Thyroid gland (tissue), 4 donors: ENCODE measurements around the gene HYDIN. TPM values are rescaled to one million over a fixed set of nuclear protein-coding genes. Genes with fewer than 3 reads are reported as not detected.
A peak's percentile ranks its signal among the peaks of the same experiment; 100 is the strongest.

ENCODE experiments used
- DNase-seq, 2 donors: peaks; one replicate each; pipeline ENCODE4 v3.0.0-alpha.2; 2019
- H3K27ac ChIP-seq, 3 donors: fragments of 200-600 bp; sonication (generic); 1 replicate in 2 of 3; 2 replicates in 1 of 3; pipeline ENCODE4 v1.5.1; 2016 to 2019; ENCODE audit warnings: mild to moderate bottlenecking in 1 of 3, moderate library complexity in 1 of 3
- H3K27me3 ChIP-seq: fragments of 200-600 bp; sonication (generic); one replicate; pipeline ENCODE4 v1.5.1; 2019
- H3K36me3 ChIP-seq, 2 donors: fragments of 200-600 bp; sonication (generic); one replicate each; pipeline ENCODE4 v1.5.1; 2016 to 2019
- H3K4me1 ChIP-seq, 2 donors: fragments of 200-600 bp; sonication (generic); one replicate each; pipeline ENCODE4 v1.5.1; 2017 to 2019
- H3K4me3 ChIP-seq, 3 donors: fragments of 200-600 bp; sonication (generic); replicated peaks in 1 of 3; 1 replicate in 2 of 3; 2 replicates in 1 of 3; pipeline ENCODE4 v1.5.1; 2016; ENCODE audit warnings: mild to moderate bottlenecking in 1 of 3
- H3K9me3 ChIP-seq: fragments of 200-600 bp; sonication (generic); one replicate; pipeline ENCODE4 v1.5.1; 2017
- CTCF ChIP-seq, 6 experiments: fragments of 200-600 bp in 3 of 6; fragments of 450-650 bp in 3 of 6; sonication (generic) in 3 of 6; IDR thresholded peaks; one replicate each; pipeline ENCODE4 v1.5.1; 2016 to 2019; ENCODE audit warnings: antibody characterized with exemption in 6 of 6, mild to moderate bottlenecking in 2 of 6, inconsistent platforms in 1 of 6, moderate library complexity in 1 of 6
- POLR2A ChIP-seq, 2 donors: fragments of 450-650 bp; IDR thresholded peaks; one replicate each; pipeline ENCODE4 v1.6.1; 2017; ENCODE audit warnings: antibody characterized with exemption in 2 of 2, mild to moderate bottlenecking in 2 of 2, moderate library complexity in 1 of 2
- WGBS, 2 donors: methylation state at CpG; one replicate each; pipeline ENCODE4 v1.1.5; 2017; 5-methylcytosine and 5-hydroxymethylcytosine counted together
- intact Hi-C: fragments of 100-400 bp; cut with DNase I; formaldehyde crosslinking; loops from one replicate; pipeline ENCODE4 v1.15.1; 2023
- total RNA-seq, 4 donors: library from RNA; depleted of rRNA; stranded (reverse); fragments of >200 nt; gene quantifications; one replicate each; pipeline ENCODE4 v1.2.3, GENCODE V29; 2016

HYDIN gene
- total RNA-seq: 10 to 100 TPM; 10.1 to 26.3 (median 21.3) TPM

GRCh38 chr16:71230122-71230845 is at the start of gene HYDIN:
HYDIN (minus strand) TSS chr16:71230722; CDS start chr16:71186895, 43,827 bp downstream.
- WGBS, 2 donors: 8 to 9% methylated on average over 29 to 38 of the region's 38 CpGs
- H3K36me3 ChIP-seq: no peaks in the 10 kb centered on the region
- peak within 1 kb of the TSS in 2 of 3 donors; percentile 21 to 27 for H3K4me3 ChIP-seq
- peak in 1 of 2 donors; percentile 11 for TF ChIP-seq POLR2A (IDR thresholded peaks at IDR 0.05)
- TF ChIP-seq CTCF (IDR thresholded peaks at IDR 0.05): no peak
- peak; percentile 91 to 94 for DNase-seq
- H3K27ac ChIP-seq: no peak within 1 kb of the TSS
- H3K27me3 ChIP-seq: no peaks in the 10 kb centered on the region
- intact Hi-C loops: no loop called here
- H3K9me3 ChIP-seq: no peaks in the 10 kb centered on the region
- H3K4me1 ChIP-seq: peaks cover 0 to 5% of the 10 kb centered on the region in 2 donors

- Histone ChIP-seq H3K27me3 (no peaks in the 10 kb centered on the region), H3K9me3 (no peaks in the 10 kb centered on the region), H3K4me1 (no peaks in the 10 kb centered on the region), H3K4me3 (no peak overlapping the region), H3K36me3 (no peaks in the 10 kb centered on the region), H3K27ac (no peak overlapping the region)
- TF ChIP-seq CTCF (IDR thresholded peaks at IDR 0.05) (no peak), POLR2A (IDR thresholded peaks at IDR 0.05) (no peak)
- intact Hi-C loops: no loop called here
- no peak for DNase-seq
- WGBS, 2 donors: 92 to 94% methylated on average over 4 of the region's 4 CpGs
These were observed 46.2 kb upstream of the HYDIN start for GRCh38 chr16:71276589-71277334.

GRCh38 chr16:71273384-71273783 is 42.9 kb upstream of the HYDIN start:
- no peak for DNase-seq
- Histone ChIP-seq H3K4me1 (no peaks in the 10 kb centered on the region), H3K27ac (no peak overlapping the region), H3K27me3 (no peaks in the 10 kb centered on the region), H3K4me3 (no peak overlapping the region), H3K36me3 (no peaks in the 10 kb centered on the region), H3K9me3 (no peaks in the 10 kb centered on the region)
- TF ChIP-seq CTCF (IDR thresholded peaks at IDR 0.05): no peak
- no peak for TF ChIP-seq POLR2A (IDR thresholded peaks at IDR 0.05)
- intact Hi-C loops: no loop called here
- 92 to 100% methylated on average over 1 of the region's 1 CpG for WGBS, 2 donors

- H3K9me3 ChIP-seq: no peaks in the 10 kb centered on the region
- 61 to 63% methylated on average over 3 of the region's 3 CpGs for WGBS, 2 donors
- H3K36me3 ChIP-seq: no peaks in the 10 kb centered on the region
- intact Hi-C loops: no loop called here
- no peak for TF ChIP-seq CTCF (IDR thresholded peaks at IDR 0.05)
- no peak overlapping the region for H3K4me3 ChIP-seq
- no peak overlapping the region for H3K27ac ChIP-seq
- no peaks in the 10 kb centered on the region for H3K4me1 ChIP-seq
- no peak for DNase-seq
- no peaks in the 10 kb centered on the region for H3K27me3 ChIP-seq
These were observed 33.8 kb upstream of the HYDIN start for GRCh38 chr16:71264299-71264698.

GRCh38 chr16:71263582-71263981 is 33.1 kb upstream of the HYDIN start:
- 86 to 92% methylated on average over 3 of the region's 3 CpGs for WGBS, 2 donors
- Histone ChIP-seq H3K27ac (no peak overlapping the region), H3K27me3 (no peaks in the 10 kb centered on the region), H3K4me1 (no peaks in the 10 kb centered on the region), H3K9me3 (no peaks in the 10 kb centered on the region), H3K4me3 (no peak overlapping the region), H3K36me3 (no peaks in the 10 kb centered on the region)
- TF ChIP-seq POLR2A (IDR thresholded peaks at IDR 0.05) (no peak), CTCF (IDR thresholded peaks at IDR 0.05) (no peak)
- intact Hi-C loops: no loop called here
- DNase-seq: no peak
